NCI-H1436 (cell line): Measurements from ENCODE around the gene OR51E1.

Experiments
- DNase-seq: peaks from one replicate; lab custom pipeline; 2025; lab: John Stamatoyannopoulos, UW

Gene OR51E1

DNA sequence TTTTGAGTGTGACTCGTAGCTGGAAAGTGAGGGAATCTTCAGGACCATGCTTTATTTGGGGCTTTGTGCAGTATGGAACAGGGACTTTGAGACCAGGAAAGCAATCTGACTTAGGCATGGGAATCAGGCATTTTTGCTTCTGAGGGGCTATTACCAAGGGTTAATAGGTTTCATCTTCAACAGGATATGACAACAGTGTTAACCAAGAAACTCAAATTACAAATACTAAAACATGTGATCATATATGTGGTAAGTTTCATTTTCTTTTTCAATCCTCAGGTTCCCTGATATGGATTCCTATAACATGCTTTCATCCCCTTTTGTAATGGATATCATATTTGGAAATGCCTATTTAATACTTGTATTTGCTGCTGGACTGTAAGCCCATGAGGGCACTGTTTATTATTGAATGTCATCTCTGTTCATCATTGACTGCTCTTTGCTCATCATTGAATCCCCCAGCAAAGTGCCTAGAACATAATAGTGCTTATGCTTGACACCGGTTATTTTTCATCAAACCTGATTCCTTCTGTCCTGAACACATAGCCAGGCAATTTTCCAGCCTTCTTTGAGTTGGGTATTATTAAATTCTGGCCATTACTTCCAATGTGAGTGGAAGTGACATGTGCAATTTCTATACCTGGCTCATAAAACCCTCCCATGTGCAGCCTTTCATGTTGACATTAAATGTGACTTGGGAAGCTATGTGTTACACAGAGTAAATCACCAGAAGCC, 11.0 kb downstream of the OR51E1 start:
- DNase-seq = no peak

DNA sequence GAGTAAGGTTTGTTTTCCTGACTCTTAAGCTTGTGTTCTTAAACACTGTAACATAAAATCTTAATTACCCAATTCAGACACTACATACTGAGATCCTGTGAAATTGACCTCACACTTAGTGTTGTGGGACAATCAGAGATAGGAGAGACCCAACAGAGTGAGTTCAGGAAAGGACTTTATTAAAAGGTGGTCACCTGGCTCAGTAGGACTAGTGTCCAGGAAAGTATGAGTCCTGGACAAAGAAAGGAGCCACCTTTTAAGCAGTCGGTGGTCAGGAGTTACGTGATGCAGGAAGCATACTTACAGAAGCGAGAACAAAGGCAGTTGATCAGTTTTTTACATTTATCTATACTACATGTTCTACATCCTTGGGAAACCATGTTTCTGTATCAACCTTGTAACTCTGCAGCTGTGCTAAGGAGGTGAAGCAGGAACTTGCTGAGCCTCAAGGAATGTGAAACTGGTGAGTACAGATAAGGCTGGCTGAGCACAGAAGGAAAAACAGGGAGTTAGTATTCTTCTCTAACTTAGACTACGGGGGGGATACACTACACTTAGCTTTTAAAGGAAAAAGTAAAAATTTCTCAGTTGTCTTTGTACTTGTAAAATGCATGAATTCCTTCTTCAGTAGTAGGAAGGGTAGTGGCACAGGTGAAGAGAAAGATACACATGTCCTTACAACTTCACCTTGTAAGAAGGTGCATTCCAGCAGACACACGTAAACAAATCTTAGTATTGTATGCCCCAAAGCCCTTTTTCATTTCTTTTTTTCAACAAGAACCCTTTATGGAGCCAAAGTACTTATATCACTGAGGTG, 15.1 kb downstream of the OR51E1 start:
- DNase-seq = no peak

DNA sequence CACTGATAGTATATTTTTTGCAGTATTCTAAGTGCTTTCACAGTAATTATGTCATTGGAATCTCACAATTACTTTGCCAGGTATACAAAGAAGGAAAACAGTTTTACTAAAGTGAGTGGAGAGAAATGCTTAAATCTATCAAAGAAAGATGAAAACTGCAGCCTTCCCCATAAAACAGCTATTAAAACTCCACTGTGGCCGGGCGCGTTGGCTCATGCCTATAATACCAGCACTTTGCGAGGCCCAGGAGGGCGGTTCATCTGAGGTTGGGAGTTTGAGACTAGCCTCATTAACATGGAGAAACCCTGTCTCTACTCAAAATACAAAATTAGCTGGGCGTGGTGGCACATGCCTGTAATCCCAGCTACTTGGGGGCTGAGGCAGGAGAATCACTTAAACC, 19.1 kb downstream of the OR51E1 start:
- peak; percentile 4 for DNase-seq

DNA sequence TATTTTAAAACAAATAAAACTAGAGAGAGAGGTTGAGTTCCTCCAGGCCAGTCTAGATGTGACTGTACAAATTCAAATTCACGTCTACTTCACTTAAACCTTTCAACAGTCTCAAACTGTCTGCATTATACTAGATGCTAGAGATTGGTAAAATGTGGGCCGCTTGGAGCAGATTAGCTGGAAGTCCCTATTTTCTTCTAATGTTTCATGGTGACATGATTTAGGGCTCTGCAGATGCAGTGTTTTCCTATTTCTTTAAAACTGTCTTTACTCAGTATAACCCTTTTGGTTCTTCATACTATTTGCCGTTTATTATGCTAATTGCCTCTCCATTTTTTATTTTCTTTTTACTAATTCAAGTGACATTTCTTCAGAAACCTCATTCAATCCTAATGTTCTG, 20.4 kb downstream of the OR51E1 start:
- DNase-seq = no peak

DNA sequence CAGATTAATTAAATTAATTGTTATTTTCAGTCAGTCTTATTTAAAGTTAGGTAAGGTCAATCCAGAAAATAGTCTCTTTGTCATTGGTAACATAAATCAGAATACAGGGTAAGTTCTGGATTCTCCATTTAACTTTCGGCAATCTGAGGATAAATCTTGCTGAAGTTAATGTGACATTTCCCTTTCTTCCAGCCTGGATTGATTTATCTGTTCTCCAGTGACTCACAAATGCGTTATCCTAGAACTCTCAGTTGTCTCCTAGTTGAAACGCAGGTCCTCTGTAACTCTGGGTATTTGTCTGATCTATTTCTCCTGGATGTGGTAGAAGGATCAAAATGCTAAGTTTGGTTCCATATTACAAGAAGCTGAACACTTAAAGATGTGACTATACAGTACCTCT, 21.0 kb downstream of the OR51E1 start:
- no peak for DNase-seq

DNA sequence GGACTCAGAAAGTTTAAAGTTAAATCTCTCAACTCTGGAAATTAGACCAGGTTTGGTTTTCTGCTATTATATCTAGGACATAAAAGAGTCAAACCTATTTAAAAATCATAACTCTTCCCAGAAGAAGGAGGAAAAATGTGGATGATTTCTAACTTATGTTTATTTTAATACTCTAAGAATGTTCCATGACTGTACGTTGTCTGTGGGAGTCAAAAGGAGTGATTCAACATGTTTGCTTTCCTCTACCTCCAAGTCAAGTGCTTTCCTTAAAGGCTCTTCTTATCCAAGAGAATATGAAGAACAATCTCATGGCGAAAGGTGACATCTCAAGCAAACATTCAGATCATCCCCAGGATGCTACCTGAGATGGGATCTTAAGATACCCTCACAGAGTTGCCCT, 21.6 kb downstream of the OR51E1 start:
- DNase-seq = no peak

DNA sequence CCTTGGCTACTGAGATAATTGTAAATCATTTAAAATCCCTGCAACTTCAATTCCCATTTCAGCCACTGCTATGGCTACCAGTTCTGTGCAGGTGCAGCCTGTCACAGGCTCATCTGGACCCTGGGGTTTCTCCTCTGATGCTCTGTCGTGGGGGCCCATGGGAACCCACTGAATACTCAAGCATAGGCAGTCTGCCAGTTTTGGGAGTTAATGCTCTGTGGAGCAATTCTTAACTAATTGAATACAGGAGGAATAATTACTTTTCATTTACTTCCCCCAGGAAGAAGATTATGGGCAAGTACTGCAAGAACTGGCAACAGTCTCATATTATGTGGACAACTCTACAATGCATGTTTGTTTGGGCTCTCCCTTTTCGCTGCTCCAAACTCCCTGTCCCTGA, 28.0 kb downstream of the OR51E1 start:
- DNase-seq = peak; percentile 25

DNA sequence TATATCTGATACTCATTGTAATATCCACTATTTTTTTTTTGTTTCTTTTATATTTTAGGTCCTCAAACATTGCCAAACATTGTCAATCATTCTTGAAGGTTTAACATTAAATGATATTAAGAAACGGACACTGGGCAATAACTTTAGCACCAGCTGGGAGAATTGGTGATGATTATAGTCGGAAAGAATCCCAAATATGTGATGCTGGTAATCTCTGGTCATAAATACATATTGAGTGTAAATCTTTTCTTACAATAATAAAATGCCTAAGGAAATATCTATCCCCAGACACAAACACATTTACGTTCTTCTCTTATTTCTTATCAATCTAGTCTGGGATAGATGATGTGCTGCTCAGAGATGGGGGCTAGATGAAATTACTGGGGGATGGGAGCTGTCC, 28.7 kb downstream of the OR51E1 start:
- DNase-seq = no peak

DNA sequence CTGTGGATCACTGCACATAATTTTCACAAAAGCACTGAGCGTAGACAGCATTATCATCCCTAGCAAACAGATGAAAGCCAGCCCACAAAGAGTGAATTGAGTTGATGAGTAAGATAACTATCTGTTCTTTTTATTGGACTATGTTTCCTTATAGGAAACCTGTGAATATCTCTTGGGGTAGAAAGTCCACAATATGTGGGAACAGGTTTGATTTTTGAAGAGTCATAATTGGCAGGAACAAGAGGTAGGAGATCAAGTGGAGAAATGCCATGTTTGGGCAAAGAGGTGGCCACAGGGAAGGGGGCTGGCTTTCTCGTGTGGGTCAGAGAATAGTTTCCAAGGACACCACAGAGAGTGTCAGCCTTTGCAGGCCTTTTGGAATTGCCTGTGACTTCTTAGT, 30.0 kb downstream of the OR51E1 start:
- no peak for DNase-seq

DNA sequence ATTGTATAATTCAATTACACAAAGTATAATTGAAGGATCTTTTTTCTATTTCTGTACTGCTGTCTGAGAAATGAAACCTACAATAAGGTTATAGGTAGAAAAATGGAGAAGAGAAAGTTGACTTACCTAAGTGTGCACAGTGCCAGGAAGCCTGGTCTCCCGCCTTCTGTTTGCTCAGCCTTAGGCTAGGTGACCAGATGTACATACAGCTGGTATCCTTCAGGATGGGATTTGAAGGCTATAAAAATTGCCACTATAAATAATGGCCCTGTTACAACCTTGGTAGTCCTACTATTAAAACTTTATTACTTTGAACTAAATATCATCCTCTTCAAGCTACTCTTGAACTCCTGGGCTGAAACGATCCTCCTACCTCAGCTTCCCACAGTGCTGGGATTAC, 34.2 kb downstream of the OR51E1 start:
- no peak for DNase-seq

DNA sequence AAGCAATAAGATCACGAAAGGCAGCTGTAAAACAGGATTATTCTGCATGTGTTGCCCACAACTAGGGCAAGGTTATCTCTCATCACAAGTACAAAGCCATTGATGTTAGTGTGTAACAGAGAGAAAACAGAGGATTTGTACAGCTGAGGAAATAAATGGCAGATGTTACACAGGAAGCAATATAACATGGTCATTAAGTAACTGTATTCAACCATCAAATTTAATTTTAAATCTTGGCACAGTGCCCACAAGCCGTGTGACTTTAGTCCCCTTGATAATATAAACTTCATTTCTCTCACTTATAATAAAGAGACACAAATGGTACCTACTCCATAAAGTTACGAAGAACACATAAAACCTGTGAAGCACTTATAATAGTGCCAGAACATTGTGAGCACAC, 36.6 kb downstream of the OR51E1 start:
- DNase-seq = peak; percentile 52

DNA sequence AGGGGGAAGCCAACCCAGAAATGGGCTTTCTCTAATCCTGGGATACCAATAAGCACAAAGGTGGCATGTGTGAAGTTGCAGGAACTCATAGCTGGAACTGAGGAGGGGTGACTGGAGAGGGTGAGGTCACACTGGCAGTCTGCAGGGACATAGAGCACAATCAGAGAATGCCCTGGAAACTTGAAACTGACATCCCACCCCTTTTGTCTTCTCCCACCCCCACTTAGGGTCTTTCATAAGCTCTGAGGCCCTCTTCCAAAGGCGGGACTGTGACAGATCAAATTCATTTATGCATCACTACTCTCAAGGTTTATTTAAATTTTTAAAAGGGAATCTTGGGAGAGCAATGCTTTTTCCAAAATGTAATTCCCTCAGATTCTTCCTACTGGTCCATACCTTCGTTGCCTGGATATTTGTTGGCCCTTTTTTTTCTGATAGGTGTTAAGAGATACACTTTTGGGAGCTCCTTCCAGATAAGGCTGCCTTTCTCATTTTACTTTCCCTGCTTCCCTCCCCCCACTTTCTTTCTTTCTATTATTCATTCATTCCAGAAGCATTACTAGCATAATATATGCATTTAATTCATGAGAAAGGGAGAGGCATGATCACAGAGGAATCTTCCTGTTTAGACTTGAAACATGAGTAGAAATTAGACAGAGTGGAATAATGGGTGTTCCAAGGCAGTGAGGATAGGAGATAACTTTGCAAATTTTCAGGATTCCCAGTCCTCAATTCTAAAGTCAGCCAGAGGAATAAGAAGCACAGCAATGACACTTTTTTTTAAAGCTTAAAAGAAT, 39.0 kb downstream of the OR51E1 start:
- no peak for DNase-seq

DNA sequence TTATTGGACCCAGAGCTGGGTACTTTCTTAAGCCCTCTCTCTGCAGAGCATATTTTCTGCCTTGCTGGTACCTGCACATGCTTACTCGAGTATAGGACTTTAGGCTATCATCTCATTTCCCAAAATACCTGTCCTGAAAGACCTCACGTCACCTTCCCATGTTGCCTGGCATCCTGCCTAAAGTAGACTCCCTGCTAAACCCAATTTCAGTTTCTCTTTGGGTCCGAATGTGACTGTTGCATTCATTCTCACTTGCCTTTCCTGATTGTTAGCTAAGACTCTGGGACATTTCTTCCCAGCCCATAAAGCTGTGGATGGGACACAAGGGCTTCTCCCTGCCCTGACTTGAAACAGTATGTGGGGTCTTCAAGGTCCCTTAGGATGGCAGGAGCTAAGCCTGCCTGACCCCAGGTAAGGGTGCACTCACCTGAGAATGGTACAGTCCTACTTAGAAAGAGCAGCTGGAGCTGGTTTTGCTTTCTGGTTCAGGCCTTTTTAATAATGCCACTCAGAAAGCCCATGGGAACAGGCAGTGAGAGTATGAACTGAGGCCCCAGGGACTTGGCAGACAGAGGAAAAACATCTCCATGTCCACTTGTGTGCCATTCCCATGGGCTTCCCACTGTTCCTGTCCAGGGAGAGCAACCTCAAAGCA, 41.0 kb downstream of the OR51E1 start:
- peak; percentile 66 for DNase-seq

DNA sequence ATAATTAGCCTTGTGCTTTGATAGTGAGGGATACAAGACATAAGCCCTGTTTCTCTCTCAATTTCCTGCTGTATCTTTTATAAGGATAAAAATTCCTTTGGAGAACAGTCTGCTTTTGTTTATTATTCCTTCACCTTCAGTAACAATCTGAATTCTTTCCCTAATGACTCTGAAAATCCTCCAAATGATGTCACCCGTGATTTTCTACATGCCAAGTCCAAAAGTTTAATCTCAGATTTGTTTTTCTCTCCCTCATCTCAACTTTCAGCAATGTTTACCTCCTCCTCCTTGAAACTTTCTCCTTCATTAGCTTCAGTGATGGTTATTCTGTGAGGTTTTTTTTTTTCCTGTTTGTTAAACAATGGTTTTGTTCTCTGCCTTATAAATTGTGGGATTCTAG, 51.7 kb downstream of the OR51E1 start:
- no peak for DNase-seq

DNA sequence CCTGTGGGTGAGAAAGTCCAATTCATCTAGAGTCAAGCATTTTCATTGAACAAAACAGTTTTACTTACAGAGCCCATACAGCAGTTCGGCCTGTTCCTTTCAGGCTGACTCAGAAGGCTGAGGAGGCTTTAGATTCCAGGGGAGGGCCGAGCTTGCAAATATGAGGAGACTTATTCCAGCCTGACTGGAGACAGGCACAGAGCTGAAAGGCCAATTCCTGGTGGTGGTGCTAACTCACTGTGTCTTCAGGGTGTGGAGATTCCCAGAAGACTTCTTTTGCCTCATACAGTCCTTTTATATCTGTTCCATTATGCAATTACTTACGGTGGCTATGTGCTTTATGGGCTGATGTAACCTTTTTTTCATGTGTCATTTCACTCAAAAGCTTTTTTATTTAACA, 53.8 kb downstream of the OR51E1 start, which contains the start of gene OR51E2:
OR51E2 (minus strand) TSS at position 269 of the 400 bp plus-strand sequence. CDS start 15,142 bp downstream, outside the sequence.
- DNase-seq = peak; percentile 42

DNA sequence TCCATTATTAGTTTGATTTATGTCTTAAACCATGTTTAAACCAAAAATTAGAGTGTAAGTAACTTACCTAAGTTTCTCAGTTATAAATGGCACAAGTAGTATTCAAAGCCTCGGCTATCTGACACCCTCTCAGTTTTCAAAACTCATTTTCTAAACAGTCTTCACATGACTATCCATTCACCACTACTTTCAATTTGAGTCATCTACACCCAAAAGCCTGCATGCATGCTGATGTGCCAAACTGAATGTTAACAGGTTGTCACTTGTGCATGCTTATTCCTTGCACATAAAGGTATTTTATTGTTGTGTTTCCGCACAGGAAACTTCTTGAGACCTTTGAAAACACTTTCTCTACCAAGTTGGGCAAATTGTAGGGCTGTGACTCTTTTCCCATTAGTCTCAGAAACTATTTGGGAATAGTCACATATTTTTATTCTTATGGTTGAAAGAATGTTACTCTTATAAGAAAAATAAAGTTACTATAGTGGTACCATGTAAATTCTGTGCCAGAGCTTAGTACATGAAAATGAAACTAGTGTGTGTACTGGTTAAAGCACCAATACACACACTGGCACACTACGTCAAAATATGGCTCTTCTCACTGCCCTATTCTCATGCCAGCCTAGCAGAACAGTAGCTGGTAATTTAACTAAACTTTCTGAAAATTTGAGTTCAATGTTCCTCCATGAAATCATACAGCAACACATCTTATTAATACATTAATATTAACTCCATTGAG, 56.1 kb downstream of the OR51E1 start:
- no peak for DNase-seq

DNA sequence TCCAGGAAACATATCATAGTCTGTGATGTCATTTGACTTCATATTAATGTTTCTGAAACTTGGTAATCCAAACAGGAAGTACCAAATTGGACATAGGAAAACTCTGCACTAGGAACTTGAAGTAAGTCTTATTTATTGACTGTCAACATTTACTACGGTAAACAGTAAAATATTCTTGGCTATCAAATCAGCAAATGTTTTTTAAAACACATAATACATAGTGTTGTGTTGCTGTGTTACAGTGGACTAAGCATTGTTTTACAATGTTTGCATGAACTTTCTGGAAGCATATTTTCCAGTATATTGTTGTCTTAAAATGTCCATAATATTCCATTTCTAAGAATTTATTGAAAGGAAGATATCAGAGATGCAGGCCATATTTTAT, 56.6 kb downstream of the OR51E1 start:
- DNase-seq = no peak

DNA sequence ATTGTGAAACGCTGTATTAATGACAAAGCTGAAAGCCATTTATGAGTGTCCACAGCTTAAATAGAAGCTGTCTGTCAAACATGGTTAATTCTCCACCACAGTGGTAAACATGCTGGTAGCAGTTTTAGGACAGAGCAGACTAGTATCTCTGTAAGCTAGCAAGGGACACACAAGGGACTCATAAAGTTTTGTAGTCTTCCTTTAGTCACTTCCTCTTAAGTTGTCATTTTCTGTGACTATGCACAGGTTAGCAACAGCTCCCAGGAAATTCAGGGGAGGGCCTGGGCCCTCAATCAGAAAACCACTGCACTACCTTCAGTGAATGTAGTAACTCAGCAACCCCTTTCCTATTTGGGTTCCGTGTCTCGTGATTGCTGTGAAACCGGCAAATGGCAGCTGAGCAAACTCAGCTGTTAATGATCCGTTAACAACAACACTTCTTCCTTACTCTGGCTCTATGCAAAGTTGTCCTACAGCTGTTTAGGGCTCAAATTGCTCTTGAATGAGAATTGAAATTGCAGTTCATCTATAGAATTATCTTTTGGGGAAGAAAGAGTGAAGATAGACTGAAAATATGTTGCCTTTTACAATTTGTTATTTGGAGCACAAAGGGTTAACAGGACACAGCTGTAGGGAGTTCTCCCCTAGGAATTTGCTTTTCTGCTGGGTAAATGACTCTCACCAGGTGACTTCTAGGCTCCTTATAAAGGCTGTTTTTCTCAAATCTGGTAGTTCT, 60.4 kb downstream of the OR51E1 start, which contains the start of gene MMP26:
MMP26 (plus strand) TSS at position 731 of the 736 bp plus-strand sequence.
- peak; percentile 69 for DNase-seq

DNA sequence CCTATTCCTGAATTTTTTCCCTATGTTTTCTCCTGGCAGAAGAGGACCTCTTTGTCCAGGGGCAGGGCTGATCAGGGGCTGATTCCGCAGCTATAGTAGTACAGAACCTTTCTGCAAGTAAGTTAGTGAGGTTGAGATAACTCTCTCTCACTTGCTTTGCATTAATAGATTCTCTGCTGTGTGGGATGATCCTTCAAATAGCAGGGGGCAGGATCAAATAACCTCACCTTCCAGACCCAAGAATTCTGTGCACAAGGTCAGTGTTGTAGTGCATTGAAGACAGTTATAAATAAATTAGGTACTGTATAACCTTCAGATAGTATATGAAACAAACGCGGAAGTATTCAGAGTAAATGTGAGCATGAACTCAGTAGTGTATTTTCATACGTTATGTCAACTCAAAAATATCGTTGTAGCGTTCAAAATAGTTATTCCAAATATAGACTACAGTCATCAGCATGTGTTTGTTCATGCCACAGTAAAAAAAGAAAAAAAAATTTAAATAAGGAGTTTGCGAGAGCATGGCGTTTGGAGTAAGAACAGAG, 61.1 kb downstream of the OR51E1 start:
- DNase-seq = peak; percentile 32
